NB4 (cell line): ENCODE data around the gene COL23A1.
"Not testable (repeated sequence)": the region's sequence is repeated elsewhere in the genome, so short reads cannot be mapped to it uniquely, and the experiment has no call there.

Experiments
- DNase-seq: peaks from one replicate; pipeline ENCODE4 v3.0.0; 2010; ENCODE audit warnings: low read depth
- H3K4me3 ChIP-seq: one replicate; pipeline ENCODE4 v1.5.1; 2011; ENCODE audit warnings: mild to moderate bottlenecking, low read depth, low read length, moderate library complexity
- CTCF ChIP-seq: IDR thresholded peaks from one replicate; pipeline ENCODE4 v1.5.1; 2012; ENCODE audit warnings: low read depth, low read length
- MYC ChIP-seq: IDR thresholded peaks from 2 replicates; pipeline ENCODE4 v1.6.1; 2011; ENCODE audit warnings: low read depth, low read length
- POLR2A ChIP-seq: IDR thresholded peaks from 2 replicates; pipeline ENCODE4 v1.6.1; 2011; ENCODE audit warnings: mild to moderate bottlenecking; ENCODE audit not compliant: insufficient read length; ENCODE audit errors: extremely low read depth
- TF ChIP-seq, protein P1 (sequence below): IDR thresholded peaks from 2 replicates; pipeline ENCODE4 v1.6.1; 2011; ENCODE audit warnings: low read depth, low read length

The COL23A1 gene

GRCh38 chr5:178261666-178262600 lies 328.3 kb downstream of the COL23A1 start:
- H3K4me3 ChIP-seq, result no peak overlapping the region
- no peak for DNase-seq
- TF ChIP-seq MYC (no peak), POLR2A (no peak), CTCF (no peak)
- TF ChIP-seq, protein P1, sequence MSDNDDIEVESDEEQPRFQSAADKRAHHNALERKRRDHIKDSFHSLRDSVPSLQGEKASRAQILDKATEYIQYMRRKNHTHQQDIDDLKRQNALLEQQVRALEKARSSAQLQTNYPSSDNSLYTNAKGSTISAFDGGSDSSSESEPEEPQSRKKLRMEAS, result no peak

- TF ChIP-seq POLR2A, result no peak
- TF ChIP-seq, protein P1, result no peak
- TF ChIP-seq MYC, result no peak
- no peak for TF ChIP-seq CTCF
- no peak for DNase-seq
- H3K4me3 ChIP-seq, result no peak overlapping the region
Observed at GRCh38 chr5:178259623-178260536, 330.3 kb downstream of the COL23A1 start.

DNA sequence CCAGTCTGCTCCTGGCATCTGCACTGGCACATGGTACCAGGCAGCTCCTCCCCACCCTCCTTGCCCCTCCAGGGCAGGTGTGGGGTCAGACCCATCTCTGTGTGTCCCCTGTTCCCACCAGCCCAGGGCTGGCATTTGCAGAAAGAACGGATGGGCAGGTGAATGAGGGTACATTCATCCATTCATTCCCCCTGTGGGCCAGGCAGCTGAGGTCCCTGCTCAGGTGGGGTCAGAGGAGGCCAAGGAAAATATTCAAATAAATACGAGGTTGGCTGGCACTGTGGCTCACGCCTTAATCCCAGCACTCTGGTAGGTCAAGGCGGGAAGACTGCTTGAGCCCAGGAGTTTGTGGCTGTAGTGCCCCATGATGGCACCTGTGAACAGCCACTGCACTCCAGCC lies 332.5 kb downstream of the COL23A1 start:
- no peak overlapping the region for H3K4me3 ChIP-seq
- no peak for DNase-seq
- TF ChIP-seq CTCF (no peak), MYC (no peak), POLR2A (no peak)
- TF ChIP-seq, protein P1, result no peak

GRCh38 chr5:178256746-178257145 lies 333.4 kb downstream of the COL23A1 start:
- TF ChIP-seq CTCF (no peak), POLR2A (no peak), MYC (no peak)
- TF ChIP-seq, protein P1, result no peak
- DNase-seq, result no peak
- no peak overlapping the region for H3K4me3 ChIP-seq

DNA sequence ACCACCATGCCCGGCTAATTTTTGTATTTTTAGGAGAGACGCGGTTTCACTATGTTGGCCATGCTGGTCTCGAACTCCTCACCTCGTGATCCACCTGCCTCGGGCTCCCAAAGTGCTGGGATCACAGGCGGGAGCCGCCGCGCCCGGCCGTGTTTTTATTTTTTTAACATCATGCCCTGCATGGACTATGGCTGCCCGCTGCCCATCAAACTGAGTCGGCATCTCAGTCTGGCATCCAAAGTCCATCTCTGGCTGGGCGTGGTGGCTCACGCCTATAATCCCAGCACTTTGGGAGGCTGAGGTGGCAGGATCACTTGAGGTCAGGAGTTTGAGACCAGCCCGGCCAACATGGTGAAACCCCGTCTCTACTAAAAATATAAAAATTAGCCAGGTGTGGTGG lies 336.6 kb downstream of the COL23A1 start:
- not testable (repeated sequence) for DNase-seq, H3K4me3 ChIP-seq

- TF ChIP-seq MYC (no peak), POLR2A (no peak), CTCF (no peak)
- TF ChIP-seq, protein P1, result no peak
- no peak for DNase-seq
- H3K4me3 ChIP-seq, result no peak overlapping the region
Observed at GRCh38 chr5:178252258-178252657, 337.9 kb downstream of the COL23A1 start.
